Activated CD8-positive, alpha-beta memory T cell treated with anti-CD3 and anti-CD28 coated beads for 4 hours (primary cell): ENCODE results near the gene USH2A.

Source experiments
- DNase-seq, 2 donors: peaks; one replicate each; pipeline ENCODE4 v3.0.0-alpha.2; 2020; ENCODE audit warnings: low read depth in 2 of 2

USH2A gene

DNA sequence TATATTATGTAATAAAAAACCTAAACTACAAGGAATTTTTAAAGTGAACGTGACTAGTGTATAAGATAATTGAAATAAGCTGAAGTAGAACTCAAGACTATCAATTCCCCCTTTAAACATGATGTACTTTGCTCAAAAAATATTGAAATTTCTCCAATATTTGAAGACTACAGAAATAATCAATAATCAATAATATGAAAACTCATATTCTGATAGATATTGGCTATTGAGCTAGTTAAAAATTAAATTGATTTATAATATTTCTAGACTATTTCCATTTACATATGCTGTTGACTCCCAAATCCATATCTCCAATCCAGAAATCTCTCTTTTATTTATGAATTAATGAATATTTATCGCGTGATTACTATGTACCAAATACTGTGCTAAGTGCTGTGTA lies 133.2 kb downstream of the USH2A start:
- no peak for DNase-seq

DNA sequence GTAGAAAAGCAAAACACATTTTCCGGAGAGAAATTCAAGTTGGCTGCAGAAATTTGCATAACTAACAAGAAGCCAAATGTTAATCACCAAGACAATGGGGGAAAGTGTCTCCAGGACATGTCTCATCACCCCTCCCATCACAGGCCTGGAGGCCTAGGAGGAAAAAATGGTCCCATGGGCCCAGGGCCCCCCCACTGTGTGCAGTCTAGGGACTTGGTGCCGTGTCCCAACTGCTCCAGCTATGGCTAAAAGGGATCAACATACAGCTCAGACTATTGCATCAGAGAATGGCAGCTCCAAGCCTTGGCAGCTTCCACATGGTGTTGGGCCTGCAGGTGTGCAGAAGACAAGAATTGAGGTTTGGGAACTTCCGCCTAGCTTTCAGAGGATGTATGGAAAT lies 138.2 kb downstream of the USH2A start:
- no peak for DNase-seq

DNA sequence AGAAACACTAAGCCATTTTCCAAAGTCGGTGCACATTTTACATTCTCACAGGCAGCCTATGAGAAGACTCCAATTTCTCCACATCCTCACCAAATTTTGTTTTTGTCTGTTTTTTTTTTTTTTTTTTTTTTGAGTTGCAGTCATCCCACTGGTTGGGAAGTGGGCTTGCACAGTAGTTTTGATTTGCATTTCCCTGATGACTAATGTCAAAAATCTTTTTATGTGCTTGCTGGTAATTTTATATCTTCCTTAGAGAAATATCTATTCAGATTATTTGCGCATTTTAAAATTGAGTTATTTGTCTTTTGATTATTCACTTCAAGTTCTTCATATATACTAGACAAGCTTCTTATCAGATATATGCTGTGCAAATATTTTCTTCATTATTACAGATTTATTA lies 141.5 kb downstream of the USH2A start:
- DNase-seq, result no peak

DNA sequence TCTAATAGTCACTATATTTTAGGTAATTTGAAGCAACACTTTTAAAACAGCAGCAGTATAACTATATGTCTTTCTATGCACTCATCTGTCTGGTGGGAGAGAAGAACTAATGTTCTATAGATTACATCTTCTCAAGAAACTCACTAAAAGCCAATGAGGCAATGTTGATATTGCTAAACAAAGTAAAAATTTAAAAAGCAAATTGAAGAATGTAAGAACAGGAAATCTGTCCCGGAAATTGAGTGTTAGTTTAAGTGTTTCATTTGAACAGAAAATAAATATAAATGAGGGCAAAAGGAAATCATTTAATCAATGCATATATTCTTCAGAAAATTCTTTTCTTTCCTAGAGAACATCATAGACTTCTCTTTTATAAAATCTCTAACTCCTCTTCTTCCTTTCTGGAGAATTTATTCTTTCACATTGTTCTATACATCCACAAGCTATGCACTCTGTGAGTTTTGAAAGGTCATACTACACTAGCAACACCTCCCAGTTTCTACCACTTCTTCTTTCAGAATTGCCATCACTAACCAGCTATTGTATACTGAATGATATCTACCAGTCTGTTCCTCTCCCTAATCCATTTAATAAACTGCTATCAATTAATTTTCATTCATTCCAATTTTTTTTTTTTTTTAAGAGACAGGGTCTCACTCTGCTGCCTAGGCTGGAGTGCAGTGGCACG lies 153.0 kb downstream of the USH2A start:
- DNase-seq, result no peak

DNA sequence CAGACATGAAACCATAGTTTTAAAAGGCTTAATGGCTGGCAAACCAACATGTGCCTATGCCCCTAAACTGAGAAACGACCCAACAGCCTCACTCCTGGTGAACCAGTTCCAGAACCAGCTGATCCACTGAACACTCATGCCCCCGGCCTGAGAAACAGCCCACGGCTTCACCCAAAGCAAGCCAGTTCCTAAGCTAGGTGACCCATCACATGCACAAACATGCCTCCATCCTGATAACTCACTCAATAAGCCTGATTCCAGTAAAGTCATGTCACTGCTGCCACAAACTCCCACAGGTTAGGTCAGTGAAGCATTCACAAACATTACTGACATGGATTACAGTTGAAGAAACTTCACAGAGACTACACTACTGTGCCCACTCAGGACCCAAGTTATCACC lies 161.6 kb downstream of the USH2A start:
- DNase-seq, result no peak

DNA sequence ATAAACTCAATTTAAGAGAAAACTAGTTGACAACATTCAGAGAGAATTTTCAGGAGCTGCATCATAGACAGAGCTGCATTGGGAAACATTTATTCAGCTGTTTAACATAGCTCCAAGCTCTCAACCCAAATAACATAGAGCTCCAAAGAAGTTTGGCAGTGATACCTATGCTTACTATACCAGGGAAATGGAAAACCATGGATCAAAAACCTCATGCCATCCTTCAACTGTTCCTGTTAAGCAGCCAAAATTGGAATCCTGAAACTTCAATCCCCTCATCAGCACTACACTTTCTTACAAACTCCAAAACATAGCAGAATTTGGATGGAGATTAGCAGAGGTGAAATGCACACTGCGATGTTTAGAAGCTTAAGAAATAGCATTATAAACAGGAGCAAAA lies 164.4 kb downstream of the USH2A start:
- no peak for DNase-seq

DNA sequence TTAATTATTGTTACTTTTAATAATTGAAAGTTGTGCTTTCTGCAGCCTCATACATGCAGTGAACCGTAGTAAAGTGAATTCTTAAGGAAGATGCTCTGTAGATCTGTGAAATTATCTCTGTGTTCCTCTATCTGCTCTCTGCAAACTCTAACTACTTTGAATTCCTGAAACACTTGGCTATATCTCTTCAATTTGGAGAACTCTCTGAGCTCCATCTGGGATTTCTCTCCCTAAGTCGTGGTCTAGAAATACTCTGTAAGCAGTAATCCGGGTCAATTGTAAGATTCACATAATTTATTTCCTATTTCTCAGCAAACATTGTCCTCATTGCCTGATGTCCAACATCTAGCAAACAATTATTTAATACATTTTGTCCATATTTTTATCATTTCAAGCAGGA lies 164.9 kb downstream of the USH2A start:
- DNase-seq, result no peak

DNA sequence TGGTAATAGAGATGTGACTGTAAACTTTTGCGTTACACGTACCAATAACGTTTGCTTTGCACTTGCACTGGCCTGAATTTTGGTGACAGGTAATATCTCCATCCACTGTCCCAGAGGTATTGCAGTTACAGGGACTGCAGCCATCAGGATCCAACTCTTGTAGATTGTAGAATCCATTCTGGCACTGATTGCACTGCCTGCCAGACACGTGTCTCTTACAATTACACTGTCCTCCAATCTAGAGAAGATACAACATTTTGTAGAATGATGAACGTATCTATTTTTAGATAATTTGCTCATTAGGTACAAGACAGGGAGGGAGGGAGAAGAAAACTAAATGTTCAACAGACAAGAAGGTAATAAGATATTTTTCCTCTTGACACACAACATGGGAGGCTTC lies 172.4 kb downstream of the USH2A start:
- no peak for DNase-seq

DNA sequence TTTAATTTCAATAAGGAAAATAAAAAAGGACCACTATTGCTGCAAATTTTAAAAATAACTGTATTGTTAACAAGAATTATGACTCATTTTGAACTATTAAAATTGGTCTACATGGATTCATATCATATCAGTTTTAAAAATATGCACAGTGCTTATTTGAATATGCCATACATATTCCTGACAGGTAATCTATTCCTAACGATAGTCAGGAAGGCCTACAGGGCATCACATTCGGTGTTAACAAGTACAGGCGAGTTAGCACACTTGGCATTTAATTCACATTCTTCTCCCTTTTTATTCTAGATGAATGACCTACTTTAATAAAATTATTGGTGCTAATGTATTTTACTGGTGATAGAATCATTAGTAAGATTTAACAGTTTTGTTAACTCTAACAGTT lies 174.6 kb downstream of the USH2A start:
- DNase-seq, result no peak

DNA sequence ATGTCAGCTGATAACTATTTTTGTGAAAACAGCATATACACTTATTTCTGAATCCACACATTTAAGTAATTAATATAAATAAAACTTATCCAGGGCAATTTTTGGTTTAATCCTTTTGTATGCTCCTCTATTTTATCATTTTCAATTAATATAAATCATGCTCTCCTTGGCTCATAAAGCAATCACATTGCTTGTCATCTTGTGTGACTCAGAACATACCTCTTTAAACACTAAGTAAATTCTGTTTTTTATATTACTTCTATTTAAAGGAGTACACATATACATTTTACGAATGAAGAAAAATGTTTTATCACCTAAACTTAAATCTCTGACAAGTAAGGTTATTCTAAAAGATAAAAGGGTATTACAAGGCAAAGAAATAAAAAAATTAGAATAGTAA lies 175.3 kb downstream of the USH2A start:
- no peak for DNase-seq

DNA sequence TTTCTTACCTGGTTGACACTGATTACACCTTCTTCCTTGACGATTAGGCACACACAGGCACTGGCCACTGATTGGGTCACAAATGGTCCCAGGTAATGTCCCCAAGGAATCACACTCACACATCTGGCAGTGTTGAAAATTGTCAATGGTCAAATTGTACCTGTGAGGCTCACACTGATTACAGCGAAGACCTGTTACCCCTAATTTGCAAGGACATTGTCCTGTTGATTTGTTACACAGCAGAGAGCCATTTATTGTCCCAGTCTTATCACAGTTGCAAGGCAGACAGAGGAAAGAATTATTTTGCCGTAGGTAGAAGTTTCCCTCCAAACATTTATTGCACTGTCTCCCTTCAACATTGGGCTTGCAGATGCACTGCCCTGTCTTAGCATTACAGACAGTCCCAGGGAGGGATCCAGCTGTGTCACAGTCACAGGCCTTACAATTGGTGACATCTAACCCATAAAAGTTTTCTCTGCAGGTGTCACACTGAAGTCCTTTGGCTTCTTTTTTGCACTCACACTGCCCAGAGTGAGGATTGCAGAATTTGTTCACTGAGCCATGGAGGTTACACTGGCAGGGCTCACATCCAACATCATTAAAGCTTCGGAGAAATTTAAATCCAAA lies 176.6 kb downstream of the USH2A start:
- DNase-seq, result no peak

DNA sequence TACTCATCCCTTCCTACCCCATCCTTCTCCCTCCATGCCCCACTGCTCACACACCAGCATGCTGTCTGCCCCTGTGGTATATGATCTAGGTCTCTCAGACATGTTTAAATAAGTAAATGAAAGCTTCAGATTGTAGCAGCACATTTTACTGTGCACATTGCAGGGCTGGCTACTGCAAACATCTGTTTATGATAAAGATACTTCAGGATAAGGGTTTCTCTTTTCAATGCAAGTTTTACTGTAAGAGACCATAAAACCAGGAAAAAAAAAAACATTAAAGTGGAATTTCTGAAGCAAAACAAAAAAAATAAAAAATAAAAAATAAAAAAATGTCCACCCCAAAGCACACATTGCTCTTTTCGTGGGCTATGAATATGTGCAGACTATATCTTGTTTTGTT lies 184.4 kb downstream of the USH2A start:
- no peak for DNase-seq

DNA sequence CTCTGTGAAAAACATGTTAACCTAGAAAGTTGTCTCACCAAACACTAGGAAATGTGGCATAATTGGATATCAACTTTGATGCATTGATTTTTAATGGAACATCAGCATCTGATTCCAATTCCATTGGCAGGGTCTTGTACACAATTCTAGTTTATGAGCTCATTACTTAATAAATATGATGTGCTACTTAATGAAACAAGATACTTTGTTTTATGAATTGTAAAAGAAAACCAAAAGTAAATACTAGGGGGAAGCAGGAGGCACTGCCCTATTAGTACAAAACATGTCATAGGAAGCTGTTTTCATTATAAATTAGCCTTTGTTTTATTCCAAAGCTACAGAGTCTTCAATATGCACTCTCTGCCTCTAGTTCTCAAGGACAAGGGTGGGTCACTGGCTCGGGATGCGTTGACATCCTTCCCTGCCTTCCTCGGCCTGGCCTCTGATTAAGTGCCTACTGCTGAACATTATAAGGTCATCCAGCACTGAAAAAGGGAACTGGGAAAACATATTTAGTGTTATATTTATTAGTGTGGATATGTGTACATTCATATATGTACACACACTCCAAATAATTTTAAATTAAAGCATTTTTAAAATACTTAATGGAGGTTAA lies 185.2 kb downstream of the USH2A start:
- DNase-seq, result no peak

DNA sequence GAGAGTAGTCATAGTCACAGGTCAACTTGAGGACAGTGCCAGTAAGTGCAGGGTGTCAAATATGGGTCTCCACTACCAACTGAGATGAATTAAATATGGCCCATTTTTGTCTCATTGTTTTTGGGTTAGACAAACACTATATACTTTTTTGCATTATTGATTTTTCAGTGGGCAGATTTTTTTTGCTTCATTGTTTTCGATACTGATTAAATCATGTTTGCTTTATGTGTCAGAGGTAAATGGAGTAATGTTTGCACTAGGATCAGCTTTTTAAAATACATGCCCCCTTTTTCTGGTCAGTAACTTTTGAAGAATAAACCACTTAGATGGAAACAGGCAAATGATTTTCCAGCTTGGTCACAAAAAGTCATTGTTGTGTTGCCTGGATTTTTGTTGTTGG lies 199.0 kb downstream of the USH2A start:
- no peak for DNase-seq

DNA sequence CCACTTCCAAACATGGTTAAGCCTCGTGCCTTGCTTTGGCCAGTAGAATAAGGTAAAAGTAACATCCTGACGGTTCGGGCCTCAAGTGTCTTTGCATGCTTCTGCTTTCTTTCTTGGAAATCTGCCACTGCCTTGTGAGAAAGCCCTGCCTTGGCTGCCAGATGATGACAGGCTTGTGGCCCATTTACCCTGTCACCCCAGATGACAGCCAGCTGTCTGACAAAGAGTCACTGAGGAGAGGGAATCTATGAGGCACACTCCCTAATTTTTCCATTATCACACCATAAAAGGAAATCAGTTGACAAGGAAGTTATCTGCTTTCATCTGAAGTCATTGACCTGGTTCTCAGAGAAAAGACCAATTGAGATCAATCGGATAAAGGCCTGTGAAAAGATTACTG lies 199.8 kb downstream of the USH2A start:
- DNase-seq, result no peak

DNA sequence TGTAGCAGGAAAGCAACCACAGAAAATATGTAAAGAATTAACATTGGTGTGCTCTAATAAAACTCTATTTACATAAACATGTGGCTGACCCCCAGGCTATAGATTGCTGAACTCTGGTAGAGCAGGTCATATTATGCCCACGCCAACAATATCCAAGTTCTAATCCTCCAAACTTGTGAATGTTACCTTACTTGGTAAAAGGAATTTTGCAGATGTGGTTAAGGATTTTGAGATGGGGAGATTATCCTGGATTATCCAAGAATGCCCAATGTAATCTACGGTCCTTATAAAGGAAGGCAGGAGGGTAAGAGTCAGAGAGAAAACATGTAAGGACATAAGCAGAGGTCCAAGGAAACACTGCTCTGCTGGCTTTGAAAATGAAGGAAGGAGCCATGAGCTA lies 201.0 kb downstream of the USH2A start:
- DNase-seq, result no peak

DNA sequence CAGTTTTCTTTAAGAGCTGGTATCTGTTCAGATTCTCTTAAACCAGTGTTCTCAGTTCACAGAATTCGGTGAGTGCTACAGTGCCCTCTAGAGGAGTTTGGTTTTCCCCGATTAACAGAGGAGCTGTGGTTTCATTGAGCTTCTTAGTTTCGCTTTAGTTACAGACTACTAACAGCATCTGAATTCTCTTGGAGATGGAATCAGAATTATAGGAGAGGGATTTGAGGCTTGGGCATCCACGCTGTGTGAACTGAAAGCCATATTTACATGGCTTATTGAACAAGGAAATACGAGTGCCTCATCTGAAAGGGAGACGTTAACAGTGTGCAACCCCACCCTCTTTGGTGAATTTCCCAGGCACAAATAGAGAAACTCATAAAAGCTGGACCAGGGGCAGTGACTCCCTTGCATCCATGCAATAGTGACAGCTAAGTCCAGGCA lies 202.0 kb downstream of the USH2A start:
- no peak for DNase-seq

DNA sequence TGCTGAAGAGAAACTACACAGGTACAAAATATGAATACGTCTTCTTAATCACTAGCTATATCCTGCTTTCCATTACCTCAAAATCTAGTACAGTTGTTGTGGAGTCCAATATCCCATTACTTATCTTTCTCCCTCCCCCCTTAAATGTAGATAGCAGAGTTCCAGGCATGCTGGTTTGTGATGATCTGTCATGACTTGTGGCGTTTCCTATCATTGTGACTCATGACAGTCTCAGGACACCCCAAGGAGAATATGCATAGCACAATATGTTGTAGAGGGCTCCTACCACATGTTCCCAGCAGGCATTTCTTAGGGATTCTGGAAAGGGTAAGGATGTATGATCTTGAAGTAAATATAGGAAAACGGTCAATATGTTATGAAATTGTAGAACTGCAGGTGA lies 206.9 kb downstream of the USH2A start:
- DNase-seq, result no peak

DNA sequence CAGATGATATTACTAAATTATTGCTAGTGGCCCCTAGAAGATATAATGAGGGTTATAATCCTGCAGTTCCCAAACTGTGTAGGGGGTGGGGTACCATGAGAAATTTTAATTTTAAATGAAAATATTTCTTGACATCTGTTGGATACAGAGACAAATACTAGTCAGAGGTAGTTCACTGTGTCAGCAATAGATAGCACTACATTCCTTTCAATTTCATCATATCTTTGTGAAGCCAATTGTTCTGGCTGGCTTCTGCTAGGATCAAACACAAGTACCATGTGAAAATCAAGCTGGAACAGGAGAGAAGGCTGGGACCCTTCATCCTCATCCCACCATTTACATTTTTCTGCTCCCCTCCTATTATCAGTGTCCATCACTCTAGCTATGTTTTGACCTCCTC lies 208.1 kb downstream of the USH2A start:
- no peak for DNase-seq

DNA sequence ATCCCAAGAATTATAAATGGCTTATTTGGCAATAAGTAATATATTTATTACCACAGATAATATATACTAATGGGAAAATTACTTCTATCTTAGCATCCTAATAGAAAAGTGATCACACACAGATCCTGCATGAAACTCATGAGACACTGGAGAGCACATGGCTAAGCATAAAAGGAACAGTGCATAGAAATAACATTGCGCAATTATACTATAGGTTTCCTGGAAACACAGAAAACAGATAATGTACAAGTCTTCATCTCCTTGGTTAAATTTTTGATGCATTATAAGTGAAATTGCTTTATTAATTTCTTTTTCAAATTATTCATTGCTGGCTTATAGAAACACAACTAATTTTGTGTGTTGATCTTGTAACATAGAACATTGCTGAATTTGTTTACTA lies 210.4 kb downstream of the USH2A start:
- DNase-seq, result no peak

DNA sequence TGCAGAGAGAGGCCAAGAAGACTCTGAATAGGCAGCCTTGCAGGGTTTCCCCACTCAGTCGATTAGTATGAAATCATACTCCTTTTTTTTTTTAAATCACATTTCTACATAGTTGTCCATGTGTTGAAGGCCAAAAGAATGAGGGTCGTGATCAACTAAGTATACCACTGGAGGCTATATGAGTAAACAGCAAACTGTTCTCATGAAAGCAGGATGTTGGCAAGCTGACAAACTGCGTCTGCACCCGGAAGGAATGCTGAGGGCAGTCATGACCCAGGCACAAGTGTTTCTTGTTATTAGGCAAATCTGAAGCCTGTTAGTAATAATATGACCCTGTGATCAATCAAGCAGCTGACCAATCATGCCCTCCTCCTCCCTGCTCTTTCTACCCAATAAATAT lies 213.2 kb downstream of the USH2A start:
- DNase-seq, result no peak

DNA sequence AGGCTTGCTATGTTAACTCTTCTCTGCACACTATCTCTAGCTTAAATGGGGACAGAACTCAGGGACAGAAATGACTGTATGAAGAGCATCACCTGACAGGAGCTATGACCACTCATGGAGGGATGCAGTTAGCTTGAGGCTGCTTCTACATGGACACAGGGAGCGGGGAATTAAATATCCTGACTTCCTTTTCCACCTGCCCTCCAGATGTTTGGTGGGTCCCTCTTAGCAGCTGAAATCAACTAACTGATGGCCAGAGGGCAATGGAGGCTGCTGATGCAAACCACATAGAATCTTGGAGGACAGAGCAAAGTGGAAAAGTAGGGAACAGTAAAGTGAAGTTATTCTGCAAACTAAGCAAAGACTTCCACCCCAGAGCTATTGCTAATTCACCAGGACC lies 214.1 kb downstream of the USH2A start:
- no peak for DNase-seq

DNA sequence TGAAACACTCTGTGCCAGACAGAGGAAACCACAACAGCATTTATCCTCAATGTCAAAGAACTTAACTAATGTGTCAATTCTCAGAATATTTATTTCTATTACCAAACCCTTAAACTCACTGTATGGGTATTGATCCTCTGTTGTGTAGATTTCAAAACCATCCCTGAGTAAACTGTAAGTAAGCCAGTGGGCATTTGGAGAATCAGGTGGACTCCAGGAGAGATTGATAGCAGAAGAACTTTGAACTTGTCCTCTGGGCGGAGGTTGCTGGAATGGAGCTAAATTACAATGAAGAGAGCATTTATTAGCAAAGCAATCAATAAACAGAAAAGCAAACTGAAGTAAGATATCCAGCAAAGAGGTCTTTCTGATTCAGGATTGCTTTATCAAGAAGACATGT lies 216.1 kb downstream of the USH2A start:
- DNase-seq, result no peak

DNA sequence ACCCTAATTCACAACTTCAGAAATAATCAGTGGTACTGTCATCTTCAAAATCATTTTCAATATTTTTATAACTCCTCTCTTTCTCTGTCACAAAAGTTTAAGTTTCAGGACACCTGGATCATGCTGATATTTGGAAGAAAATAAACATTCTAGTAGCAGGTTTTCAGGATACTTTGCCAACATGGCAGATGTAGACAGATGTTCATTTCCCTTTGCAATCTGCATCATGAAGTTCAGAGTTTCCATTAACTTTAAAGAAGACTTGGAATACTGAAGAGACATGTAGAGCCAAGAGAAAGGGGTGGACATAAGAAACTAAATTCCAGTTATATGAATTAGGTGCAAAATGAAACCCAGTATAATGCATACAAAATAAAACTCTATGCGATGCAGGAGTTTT lies 218.1 kb downstream of the USH2A start:
- DNase-seq, result no peak
